Occipital lobe (tissue), 2 donors: ENCODE data around the gene FBRSL1. TPM values are rescaled to one million over a fixed set of nuclear protein-coding genes. Genes with fewer than 3 reads are reported as not detected.

ENCODE experiments used
- DNase-seq: peaks from one replicate; lab custom pipeline; 2025; lab: John Stamatoyannopoulos, UW
- total RNA-seq: library from RNA; depleted of rRNA; stranded (reverse); fragments of >200 nt; gene quantifications from one replicate; pipeline ENCODE4 v1.2.3, GENCODE V29; 2014

Gene FBRSL1
- total RNA-seq, 1 donor from 2014 or later: 5.3 TPM

DNA sequence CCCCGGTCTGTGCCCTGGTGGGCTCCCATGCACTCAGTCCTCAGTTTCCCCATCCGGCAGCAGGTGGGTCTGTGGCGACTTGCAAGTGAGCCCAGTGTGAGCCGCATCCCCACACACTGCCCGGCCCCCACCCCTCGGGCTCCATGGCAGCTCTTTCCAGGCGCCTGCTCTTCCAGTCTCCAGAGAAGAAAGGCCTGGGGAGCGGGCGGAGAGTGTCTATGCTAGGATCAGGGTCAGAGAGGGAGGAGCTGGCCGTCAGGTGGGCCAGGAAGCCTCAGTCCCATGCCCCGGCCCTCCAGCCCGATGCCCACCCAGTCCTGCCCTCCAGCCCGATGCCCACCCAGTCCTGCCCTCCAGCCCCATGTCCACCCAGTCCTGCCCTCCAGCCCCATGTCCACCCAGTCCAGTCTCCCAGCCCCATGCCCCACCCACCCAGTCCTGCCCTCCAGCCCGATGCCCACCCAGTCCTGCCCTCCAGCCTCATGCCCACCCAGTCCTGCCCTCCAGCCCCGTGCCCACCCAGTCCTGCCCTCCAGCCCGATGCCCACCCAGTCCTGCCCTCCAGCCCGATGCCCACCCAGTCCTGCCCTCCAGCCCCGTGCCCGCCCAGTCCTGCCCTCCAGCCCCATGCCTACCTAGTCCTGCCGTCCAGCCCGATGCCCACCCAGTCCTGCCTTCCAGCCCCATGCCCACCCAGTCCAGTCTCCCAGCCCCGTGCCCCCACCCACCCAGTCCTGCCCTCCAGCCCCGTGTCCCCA lies 49.2 kb downstream of the FBRSL1 start:
- DNase-seq: no peak

DNA sequence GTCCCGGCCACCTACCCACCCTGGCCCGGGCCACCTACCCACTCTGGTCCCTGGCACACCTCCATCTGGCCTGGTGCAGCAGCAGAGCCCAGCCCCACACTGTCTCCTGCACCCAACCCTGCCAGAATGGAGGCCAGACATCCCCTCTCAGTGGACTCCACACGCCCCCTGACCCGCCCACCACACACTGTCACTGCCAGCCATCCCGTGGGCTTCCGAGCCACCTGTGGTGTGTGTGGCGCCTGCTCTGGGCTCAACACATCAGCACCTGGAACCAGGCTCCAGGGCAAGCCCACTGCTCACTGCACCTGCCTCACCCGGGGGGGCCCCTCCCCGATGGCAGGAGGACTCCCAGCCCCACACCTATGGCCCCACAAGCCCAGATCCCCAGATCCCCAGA lies 50.5 kb downstream of the FBRSL1 start:
- no peak for DNase-seq

- DNase-seq: no peak
Observed at GRCh38 chr12:132541200-132541599, 51.2 kb downstream of the FBRSL1 start.

GRCh38 chr12:132541996-132542395 lies 52.0 kb downstream of the FBRSL1 start:
- DNase-seq: no peak

DNA sequence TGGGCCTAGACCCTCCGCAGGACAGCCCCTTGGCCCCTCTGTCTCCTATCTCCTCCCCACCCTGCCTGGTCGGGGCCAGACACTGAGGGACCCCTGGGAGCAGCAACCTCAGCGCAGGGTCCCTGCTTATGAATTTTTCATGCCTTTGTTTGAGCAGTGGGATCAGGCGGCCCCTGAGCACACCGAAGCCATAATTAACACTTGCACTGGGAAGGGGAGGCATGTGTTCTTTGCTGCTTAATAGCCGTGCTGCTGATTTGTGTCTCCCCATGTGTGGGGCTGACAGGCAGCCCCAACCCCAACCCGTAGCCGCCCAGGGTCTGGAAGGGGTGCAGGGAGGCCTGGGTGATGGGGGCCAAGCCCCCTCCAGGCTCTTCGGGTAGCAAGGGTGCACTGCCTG lies 52.7 kb downstream of the FBRSL1 start:
- no peak for DNase-seq

- DNase-seq: no peak
Observed at GRCh38 chr12:132543298-132544079, 53.5 kb downstream of the FBRSL1 start.

DNA sequence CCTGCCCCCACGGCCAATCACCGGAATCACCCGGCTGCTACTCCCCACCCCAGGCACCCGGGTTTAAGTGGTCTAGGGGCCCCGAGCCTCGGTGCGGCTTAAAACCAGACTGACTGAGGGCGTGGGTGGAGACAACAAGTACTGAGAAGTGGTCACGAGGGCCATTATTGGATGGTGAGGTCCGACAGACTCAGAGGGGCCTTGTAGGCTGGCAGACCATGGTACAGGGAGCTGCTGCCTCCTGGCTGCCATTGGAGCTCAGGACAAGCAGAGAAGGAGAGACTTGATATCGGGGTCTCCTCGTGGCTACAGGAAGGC lies 54.1 kb downstream of the FBRSL1 start:
- no peak for DNase-seq

DNA sequence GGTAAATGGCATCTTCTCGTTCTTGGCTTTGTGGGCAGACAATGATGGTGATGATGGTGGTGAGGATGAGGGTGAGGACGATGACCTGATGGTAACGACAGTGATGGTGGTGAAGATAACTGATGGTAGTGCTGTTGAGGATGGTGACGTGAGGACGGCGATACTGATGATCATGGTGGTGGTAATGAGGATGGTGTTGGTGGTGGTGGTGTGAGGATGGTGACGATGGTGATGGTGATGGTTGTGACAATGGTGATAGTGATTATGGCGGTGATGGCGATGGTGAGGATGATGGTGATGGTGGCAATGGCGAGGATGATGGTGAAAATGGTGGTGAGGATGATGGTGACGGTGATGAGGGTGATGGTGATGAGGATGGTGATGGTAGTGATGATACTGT lies 54.5 kb downstream of the FBRSL1 start:
- no peak for DNase-seq

DNA sequence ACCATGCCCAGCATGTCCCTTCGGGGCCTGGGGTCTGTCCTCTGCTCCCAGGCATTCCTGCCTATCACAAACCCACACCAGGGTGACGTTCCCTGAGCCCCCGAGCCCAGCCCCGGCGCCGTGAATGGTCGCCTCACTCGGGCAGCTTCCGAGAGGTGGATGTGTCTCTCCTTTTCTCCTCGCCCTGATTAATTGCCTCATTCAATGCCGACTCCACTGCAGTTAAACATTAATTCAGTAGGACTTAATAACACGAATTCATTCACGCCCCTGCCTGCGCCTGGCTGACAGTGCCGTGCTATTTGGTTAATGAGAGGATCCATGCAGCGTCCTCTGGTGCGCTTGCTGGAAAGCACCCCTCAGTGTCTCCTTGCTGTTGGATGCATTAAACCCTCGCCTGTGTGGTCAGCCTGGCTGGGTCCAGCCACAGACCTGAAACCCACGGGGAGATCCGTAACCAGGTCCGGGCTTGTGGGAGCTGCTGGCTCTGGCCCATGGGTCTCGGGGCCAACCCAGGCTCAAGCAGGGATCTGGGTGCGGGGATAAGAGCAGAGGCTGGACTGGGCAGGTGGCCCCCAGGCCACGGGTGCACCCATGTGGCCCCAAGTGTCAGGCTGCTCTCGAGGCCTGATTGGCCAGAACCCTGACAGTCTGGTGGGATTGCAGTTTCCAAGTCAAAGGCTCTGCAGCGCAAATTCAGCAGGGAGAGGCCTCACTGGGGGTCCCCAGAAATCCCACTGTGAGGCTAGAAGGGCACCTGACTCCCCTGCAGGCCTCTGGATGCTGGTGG lies 55.4 kb downstream of the FBRSL1 start:
- DNase-seq: no peak

DNA sequence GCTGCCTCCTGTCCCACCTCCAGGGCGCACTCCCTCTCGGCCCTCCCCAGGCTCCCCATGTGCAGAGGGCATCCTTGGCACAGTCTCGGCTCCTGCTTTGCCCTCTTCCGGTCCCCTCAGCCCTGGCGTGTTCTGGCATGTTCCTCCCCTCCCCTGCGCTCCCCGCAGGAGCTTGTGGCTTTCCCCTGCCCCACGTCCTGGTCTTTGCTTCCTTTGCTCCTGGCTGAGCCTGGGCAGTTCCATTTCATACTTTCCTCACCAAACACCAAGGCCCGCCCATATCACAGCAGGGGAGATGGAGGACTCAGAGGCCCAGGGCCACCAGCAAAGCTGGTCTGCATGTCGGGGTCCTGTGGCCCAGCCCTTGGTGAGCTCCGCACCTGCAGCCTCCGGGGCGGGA lies 56.0 kb downstream of the FBRSL1 start:
- DNase-seq: no peak

- DNase-seq: no peak
Observed at GRCh38 chr12:132546647-132547046, 56.7 kb downstream of the FBRSL1 start.

DNA sequence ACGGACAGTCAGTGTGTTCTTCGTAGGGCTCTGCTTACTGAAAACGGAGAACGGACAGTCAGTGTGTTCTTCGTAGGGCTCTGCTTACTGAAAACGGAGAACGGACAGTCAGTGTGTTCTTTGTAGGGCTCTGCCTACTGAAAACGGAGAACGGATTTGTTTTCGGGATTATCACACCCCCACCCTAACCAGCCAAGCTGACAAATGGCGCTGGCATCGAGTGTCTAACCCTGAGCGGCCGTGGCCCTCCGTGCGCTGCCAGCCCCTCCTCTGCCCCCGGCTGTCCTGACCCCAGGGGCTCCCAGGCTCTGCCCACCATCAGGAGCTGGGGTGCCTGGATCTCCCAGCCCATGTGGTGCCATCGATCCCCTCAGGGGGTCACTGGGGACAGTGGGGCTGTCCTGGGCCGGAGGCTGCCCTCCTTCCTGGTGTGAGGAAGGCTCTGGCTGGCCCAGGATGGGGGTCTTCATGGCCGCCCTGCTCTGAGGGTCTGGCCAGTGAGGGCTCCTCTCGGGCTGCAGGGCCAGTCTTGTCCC lies 57.3 kb downstream of the FBRSL1 start:
- no peak for DNase-seq

DNA sequence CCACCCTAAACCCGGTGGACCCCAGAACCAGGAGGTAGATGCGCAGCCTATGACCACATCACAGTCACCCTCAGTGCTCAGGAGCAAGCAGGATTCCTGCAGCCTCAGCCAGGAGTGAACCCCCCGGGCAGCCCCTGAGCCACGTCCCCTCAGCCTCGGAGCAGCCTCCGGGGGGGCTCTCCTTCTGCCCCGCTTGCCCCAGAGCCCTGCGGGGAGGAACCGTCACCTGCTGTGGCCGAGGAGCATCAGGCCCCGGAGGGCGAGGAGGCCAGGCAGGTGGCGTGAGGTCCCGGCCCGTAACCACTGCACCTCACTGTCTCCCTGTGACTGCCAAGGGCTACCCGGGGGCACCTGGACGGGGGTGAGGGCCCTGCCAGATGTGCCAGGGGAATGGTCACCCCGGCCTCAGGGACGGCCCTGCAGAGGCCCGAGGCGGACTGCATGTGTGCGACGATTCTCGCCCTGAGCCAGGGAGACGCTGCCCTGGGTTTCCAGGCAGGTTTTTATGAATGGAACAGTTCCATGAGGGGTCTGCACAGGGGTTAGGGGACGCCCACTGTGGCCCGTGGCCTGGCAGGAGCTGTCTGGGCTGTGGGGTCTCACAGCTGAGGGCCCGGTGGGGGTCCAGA lies 58.6 kb downstream of the FBRSL1 start:
- no peak for DNase-seq

GRCh38 chr12:132549059-132549458 lies 59.1 kb downstream of the FBRSL1 start:
- no peak for DNase-seq

DNA sequence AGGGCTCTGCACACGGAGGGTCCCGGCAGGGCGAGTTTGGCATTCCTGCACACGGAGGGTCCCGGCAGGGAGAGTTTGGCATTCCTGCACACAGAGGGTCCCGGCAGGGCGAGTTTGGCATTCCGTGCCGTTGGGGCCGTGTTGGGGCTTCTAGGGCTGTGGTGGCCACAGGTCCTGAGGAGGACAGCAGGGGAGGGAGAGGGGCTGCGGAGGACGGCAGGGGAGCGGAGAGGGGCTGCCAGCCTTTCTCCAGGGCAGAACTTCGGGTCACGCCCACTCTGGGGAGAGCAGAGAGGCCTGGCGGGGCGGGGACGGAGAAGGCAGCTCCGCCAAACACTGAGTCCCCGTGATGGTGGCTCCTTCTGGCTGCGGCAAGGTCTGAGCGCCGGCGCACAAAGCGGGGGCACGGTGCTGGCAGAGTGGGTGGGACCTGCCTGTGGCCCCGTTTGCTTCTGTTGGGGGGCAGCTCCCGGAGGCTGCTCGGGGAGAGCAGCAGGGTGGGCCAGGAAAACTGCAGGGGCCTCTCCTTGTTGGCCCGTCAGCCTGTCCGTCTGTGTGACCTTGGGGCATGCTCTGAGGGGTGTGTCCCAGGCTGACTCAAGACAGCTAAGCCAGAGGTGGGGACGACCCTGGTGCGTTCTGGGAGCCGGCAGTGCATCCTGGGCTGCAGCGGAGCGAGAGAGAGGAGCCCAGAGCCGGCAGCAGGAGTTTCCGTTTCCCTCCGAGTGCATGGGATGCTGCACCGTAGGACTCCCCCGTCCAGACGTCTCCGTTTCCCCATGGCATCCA lies 60.3 kb downstream of the FBRSL1 start:
- DNase-seq: no peak

DNA sequence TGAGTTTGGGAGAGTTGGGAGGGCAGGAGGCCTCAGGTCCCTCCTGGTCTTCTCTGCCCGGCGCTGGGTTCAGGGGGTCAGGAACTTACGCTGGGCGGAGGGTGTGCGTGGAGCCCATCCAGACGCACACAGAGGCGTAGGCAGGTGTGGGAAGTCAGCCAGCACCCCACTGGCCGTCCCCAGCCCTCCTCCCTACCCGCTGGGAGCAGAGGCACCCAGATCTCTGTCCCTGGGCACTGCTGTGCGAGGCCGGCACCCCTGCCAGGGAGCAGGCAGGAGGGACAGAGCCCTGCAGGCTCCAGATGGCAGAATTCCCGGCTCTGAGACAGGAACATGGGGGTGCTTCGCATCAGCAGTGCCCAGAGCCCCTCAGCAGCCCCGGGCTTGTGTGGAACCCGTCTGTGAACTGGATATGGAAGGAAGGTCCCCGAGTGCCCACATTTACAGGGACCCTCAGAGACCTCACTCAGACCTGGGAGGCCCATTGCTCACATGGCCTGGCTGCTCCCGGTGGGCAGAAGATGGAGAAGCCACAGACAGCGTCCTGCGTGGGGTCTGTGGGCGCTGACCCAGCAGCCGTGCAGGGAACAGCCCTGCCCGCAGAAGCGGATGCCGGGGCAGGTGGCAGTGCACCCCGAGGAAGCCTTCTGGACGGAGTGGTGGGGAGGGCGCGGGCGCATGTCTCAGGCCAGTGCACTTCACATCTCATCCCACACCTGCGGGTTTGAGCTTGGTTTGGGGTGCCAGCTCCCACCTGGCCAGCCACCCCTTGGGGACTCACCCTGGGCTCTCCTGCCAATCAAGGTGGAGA lies 61.1 kb downstream of the FBRSL1 start:
- no peak for DNase-seq

DNA sequence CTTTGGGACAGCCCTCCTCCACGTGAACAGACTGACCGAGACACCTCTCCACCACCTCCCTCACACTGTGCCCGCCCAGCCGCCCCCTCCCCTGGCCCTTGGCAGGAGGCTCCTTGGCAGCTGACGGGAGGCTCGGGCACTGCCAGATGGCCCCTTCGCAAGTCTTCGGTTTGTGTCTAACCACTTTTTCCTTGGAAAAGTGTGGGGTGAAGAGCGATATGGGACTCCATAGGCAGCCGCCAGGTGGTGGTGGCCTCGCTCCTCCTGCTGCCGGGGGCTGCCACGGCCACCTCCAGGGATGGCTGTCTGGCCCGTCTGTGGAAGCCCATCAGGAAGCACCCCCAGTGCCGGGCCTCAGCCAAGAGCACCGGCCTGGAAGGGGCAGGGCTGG lies 61.7 kb downstream of the FBRSL1 start:
- DNase-seq: no peak

- DNase-seq: no peak
Observed at GRCh38 chr12:132554845-132555630, 65.1 kb downstream of the FBRSL1 start.

GRCh38 chr12:132555686-132556085 lies 65.7 kb downstream of the FBRSL1 start:
- DNase-seq: no peak
